ENCODE results near the gene SLC18A2. TPM values are rescaled to one million over a fixed set of nuclear protein-coding genes. Genes with fewer than 3 reads are reported as not detected.

Gene SLC18A2
- total and polyA plus RNA-seq, 9 of the 15 experiments (the other 6 are each of a cell fraction or from before 2014, with no cell fraction given), result 0.03 to 5.4 (median 0.40) TPM

- ChIA-PET CTCF (ENCODE audit: low intra/inter-chr PET ratio) (no interaction called here), POLR2A (no interaction called here)
- Histone ChIP-seq H3K27me3 (ENCODE audit: control insufficient read depth in 2 of 2, insufficient read depth in 2 of 2, low read length in 2 of 2) (peaks cover 8 to 34% of the 10 kb centered on the region in 2 experiments; a peak in 3 of 5 replicates), H4K20me1 (replicated peaks; ENCODE audit: control insufficient read depth, insufficient read depth, low read length) (no peaks in the 10 kb centered on the region), H2AFZ (ENCODE audit: low read depth, low read length) (no peak overlapping the region), H3K4me2 (ENCODE audit: insufficient read depth, low read length) (no peak overlapping the region), H3K9me3 (replicated peaks; ENCODE audit: control insufficient read depth, insufficient read depth, low read depth, low read length) (no peaks in the 10 kb centered on the region), H3K4me3 (no peak overlapping the region), H3K27ac (ENCODE audit: extremely low read depth, low read depth, low read length) (no peak overlapping the region), H3K9ac (ENCODE audit: insufficient read depth in 1 of 2, low read depth in 2 of 2, low read length in 2 of 2) (no peak overlapping the region), H3K4me1 (replicated peaks in 1 of 2; ENCODE audit: control insufficient read depth in 2 of 2, insufficient read depth in 2 of 2, low read length in 2 of 2) (peaks cover 5 to 14% of the 10 kb centered on the region in 2 experiments; a peak in 3 of 5 replicates), H3K79me2 (ENCODE audit: control insufficient read depth, insufficient read depth, low read length) (no peaks in the 10 kb centered on the region), H3K9me1 (ENCODE audit: control insufficient read depth, insufficient read depth, low read length) (no peaks in the 10 kb centered on the region), H3K36me3 (ENCODE audit: control insufficient read depth, insufficient read depth, low read length) (no peaks in the 10 kb centered on the region)
- in situ Hi-C loops (cut with MboI) (no loop called here), intact Hi-C loops (cut with micrococcal nuclease) (no loop called here)
- FAIRE-seq (no peak), DNase-seq (ENCODE audit: extremely low read depth in 1 of 4, low spot score in 3 of 4) (no peak), ATAC-seq (no peak)
- 0% methylated on average over 2 of the region's 4 CpGs for WGBS (ENCODE audit: insufficient coverage, low coverage, missing lambda C conversion rate)
- BruUV-seq (replicated peaks), result no TSS peak
- TF ChIP-seq, protein P1, sequence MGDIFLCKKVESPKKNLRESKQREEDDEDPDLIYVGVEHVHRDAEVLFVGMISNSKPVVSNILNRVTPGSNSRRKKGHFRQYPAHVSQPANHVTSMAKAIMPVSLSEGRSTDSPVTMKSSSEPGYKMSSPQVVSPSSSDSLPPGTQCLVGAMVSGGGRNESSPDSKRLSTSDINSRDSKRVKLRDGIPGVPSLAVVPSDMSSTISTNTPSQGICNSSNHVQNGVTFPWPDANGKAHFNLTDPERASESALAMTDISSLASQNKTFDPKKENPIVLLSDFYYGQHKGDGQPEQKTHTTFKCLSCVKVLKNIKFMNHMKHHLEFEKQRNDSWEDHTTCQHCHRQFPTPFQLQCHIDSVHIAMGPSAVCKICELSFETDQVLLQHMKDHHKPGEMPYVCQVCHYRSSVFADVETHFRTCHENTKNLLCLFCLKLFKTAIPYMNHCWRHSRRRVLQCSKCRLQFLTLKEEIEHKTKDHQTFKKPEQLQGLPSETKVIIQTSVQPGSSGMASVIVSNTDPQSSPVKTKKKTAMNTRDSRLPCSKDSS (IDR thresholded peaks at IDR 0.05; ENCODE audit: low read depth, partially characterized antibody), result no peak
- TF ChIP-seq KAT8 (IDR thresholded peaks at IDR 0.05; ENCODE audit: low read depth) (no peak), HNRNPH1 (optimal IDR thresholded peaks at IDR 0.05; ENCODE audit: low read depth, low read length) (no peak), YY1 (IDR thresholded peaks at IDR 0.05; ENCODE audit: borderline replicate concordance in 1 of 3, control insufficient read depth in 1 of 3, extremely low read depth in 1 of 3, insufficient read depth in 3 of 3, insufficient read length in 1 of 3, insufficient replicate concordance in 2 of 3, low read depth in 1 of 3, low read length in 2 of 3) (no peak), ZKSCAN8 (CRISPR knock-in tag; IDR thresholded peaks at IDR 0.05) (no peak), RBFOX2 (IDR thresholded peaks at IDR 0.05; ENCODE audit: low read depth, low read length) (no peak), ZNF695 (CRISPR knock-in tag; IDR thresholded peaks at IDR 0.05) (no peak), NUFIP1 (IDR thresholded peaks at IDR 0.05; ENCODE audit: partially characterized antibody) (no peak), E2F5 (CRISPR knock-in tag; IDR thresholded peaks at IDR 0.05) (no peak), NFE2L1 (tag; IDR thresholded peaks at IDR 0.05; ENCODE audit: borderline replicate concordance, low read depth) (no peak), ID3 (CRISPR knock-in tag; IDR thresholded peaks at IDR 0.05) (no peak), ID3 (tag; IDR thresholded peaks at IDR 0.05) (no peak), ZNF165 (CRISPR knock-in tag; IDR thresholded peaks at IDR 0.05; ENCODE audit: borderline replicate concordance) (no peak)
- TF ChIP-seq, protein P2, sequence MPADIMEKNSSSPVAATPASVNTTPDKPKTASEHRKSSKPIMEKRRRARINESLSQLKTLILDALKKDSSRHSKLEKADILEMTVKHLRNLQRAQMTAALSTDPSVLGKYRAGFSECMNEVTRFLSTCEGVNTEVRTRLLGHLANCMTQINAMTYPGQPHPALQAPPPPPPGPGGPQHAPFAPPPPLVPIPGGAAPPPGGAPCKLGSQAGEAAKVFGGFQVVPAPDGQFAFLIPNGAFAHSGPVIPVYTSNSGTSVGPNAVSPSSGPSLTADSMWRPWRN (IDR thresholded peaks at IDR 0.05; ENCODE audit: low read depth), result no peak
- TF ChIP-seq, protein P3, sequence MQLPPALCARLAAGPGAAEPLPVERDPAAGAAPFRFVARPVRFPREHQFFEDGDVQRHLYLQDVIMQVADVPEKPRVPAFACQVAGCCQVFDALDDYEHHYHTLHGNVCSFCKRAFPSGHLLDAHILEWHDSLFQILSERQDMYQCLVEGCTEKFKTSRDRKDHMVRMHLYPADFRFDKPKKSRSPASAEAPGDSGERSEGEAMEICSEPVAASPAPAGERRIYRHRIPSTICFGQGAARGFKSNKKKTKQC (CRISPR knock-in tag; IDR thresholded peaks at IDR 0.05), result no peak
Measured at GRCh38 chr10:117260084-117260483, 19.2 kb downstream of the SLC18A2 start.
